ENCODE measurements around the gene P3H4. TPM values are rescaled to one million over a fixed set of nuclear protein-coding genes. Genes with fewer than 3 reads are reported as not detected.
"Not testable (repeated sequence)": the region's sequence is repeated elsewhere in the genome, so short reads cannot be mapped to it uniquely, and the experiment has no call there.

P3H4 gene, protein sequence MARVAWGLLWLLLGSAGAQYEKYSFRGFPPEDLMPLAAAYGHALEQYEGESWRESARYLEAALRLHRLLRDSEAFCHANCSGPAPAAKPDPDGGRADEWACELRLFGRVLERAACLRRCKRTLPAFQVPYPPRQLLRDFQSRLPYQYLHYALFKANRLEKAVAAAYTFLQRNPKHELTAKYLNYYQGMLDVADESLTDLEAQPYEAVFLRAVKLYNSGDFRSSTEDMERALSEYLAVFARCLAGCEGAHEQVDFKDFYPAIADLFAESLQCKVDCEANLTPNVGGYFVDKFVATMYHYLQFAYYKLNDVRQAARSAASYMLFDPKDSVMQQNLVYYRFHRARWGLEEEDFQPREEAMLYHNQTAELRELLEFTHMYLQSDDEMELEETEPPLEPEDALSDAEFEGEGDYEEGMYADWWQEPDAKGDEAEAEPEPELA
- 10 to 100 TPM in 2 of 6 donors, 1 to 10 TPM in 4; 5.8 to 26.2 (median 8.9) TPM for total RNA-seq

DNA sequence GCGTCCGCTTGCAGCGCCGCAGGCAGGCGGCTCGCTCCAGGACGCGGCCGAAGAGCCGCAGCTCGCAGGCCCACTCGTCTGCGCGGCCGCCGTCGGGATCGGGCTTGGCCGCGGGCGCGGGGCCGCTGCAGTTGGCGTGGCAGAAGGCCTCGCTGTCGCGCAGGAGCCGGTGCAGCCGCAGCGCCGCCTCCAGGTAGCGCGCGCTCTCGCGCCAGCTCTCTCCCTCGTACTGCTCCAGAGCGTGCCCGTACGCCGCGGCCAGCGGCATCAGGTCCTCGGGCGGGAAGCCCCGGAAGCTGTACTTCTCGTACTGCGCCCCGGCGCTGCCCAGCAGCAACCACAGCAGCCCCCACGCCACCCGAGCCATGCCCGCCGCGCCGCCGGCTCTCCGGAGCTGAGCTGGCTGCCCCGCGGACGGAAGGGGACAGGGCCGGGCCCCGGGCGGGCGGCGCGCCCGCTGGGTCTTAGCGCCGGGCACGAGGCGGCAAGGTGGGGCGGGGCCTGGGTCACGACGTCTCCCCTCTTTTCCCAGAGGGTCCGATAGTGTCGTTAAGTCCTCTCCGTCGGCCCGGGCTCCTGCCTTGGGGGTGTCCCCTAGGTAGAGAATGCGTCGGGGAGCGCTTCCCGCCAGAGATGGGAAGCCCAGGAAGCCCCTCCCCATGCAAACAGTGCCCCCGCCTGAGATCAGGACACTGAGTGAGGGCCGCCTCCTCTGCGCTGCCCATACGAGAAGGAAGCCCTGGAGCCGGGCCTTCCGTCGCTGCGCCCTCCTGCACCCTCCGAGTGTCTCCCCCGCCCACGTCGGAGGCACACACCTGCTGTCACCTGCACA, at the start of gene P3H4:
P3H4 (minus strand) TSS at position 401 of the 832 bp plus-strand sequence; CDS start at position 367, 34 bp downstream.
- TF ChIP-seq POLR2A (IDR thresholded peaks at IDR 0.05): peak in 1 of 4 donors; percentile 39
- no peak for TF ChIP-seq POLR2AphosphoS5 (IDR thresholded peaks at IDR 0.05)
- TF ChIP-seq, protein P1, sequence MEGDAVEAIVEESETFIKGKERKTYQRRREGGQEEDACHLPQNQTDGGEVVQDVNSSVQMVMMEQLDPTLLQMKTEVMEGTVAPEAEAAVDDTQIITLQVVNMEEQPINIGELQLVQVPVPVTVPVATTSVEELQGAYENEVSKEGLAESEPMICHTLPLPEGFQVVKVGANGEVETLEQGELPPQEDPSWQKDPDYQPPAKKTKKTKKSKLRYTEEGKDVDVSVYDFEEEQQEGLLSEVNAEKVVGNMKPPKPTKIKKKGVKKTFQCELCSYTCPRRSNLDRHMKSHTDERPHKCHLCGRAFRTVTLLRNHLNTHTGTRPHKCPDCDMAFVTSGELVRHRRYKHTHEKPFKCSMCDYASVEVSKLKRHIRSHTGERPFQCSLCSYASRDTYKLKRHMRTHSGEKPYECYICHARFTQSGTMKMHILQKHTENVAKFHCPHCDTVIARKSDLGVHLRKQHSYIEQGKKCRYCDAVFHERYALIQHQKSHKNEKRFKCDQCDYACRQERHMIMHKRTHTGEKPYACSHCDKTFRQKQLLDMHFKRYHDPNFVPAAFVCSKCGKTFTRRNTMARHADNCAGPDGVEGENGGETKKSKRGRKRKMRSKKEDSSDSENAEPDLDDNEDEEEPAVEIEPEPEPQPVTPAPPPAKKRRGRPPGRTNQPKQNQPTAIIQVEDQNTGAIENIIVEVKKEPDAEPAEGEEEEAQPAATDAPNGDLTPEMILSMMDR (IDR thresholded peaks at IDR 0.05): peak; percentile 63 to 92 (median 88)
- TF ChIP-seq EP300 (IDR thresholded peaks at IDR 0.05): no peak
- H3K27ac ChIP-seq: peak within 1 kb of the TSS; percentile 46 to 81 (median 72)
- H3K4me1 ChIP-seq: peaks cover 29 to 35% (median 32%) of the 10 kb centered on the region in 4 donors
- ATAC-seq (ENCODE audit: low FRiP score in 2 of 2) (peak; percentile 83 to 93), DNase-seq (peak; percentile 81 to 96)
- WGBS, 2 donors: 1% methylated on average over 26 to 60 of the region's 96 CpGs
- peaks cover 0 to 4% (median 0%) of the 10 kb centered on the region in 4 donors for H3K36me3 ChIP-seq
- H3K4me3 ChIP-seq: peak within 1 kb of the TSS; percentile 46 to 88 (median 65)
- H3K27me3 ChIP-seq: peaks cover 0 to 6% (median 0%) of the 10 kb centered on the region in 4 donors
- no peaks in the 10 kb centered on the region for H3K9me3 ChIP-seq

DNA sequence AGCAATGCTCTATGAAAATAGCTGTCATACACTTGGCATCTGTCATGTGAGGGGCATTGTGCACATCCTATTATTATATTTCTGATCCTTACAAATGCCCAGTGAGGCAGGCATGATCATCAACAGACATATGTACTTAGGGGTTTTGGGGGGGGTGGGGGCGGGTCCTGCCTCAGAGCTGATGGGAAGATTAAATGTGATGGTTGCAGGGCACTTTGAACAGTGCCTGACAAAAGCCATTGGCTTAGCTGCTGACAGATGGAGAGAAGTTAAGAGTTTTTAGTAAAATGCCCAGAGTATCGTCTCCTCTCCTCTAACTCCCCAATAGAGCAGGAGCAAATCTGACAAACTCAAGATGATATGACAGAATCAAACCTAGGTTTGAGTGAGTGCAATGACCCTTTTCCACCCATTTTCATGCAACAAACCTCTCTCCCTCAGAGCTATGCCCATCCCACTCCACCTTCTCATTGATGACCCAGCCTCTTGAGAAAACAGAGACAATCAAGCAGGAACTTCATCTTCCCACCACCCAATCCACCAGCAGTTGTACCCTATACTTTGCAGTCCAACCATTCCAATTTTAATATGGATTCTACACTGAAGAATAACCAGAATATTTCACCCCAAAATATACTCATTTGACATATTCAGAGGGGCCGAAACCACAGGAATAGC, 48.6 kb upstream of the P3H4 start:
- no peak for ATAC-seq (ENCODE audit: low FRiP score in 2 of 2)
- Histone ChIP-seq H3K27me3 (no peaks in the 10 kb centered on the region), H3K4me1 (peaks cover 14 to 39% (median 22%) of the 10 kb centered on the region in 4 donors), H3K4me3 (no peak overlapping the region), H3K9me3 (no peaks in the 10 kb centered on the region), H3K36me3 (no peaks in the 10 kb centered on the region), H3K27ac (no peak overlapping the region)
- DNase-seq: no peak
- TF ChIP-seq, protein P1 (IDR thresholded peaks at IDR 0.05): no peak
- TF ChIP-seq EP300 (IDR thresholded peaks at IDR 0.05): no peak
- no peak for TF ChIP-seq POLR2A (IDR thresholded peaks at IDR 0.05)
- TF ChIP-seq POLR2AphosphoS5 (IDR thresholded peaks at IDR 0.05): no peak
- 82 to 90% methylated on average over 3 of the region's 3 CpGs for WGBS, 2 donors

DNA sequence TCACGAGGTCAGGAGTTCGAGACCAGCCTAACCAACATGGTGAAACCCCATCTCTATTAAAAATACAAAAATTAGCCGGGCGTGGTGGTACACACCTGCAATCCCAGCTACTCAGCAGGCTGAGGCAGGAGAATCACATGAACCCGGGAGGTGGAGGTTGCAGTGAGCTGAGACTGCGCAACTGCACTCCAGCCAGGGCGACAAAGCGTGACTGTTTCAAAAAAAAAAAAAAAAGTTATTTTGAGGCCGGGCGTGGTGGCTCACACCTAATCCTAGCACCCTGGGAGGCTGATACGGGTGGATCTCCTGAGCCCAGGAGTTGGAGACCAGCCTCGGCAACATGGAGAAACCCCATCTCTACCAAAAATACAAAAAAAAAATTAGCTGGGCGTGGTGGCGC, 39.6 kb upstream of the P3H4 start:
- H3K4me3 ChIP-seq; H3K27me3 ChIP-seq; H3K9me3 ChIP-seq; H3K4me1 ChIP-seq; H3K27ac ChIP-seq; DNase-seq; ATAC-seq (ENCODE audit: low FRiP score in 2 of 2): not testable (repeated sequence)
- H3K36me3 ChIP-seq: peaks cover 0 to 30% (median 13%) of the 10 kb centered on the region in 4 donors
- 96% methylated on average over 14 of the region's 14 CpGs for WGBS, 2 donors

DNA sequence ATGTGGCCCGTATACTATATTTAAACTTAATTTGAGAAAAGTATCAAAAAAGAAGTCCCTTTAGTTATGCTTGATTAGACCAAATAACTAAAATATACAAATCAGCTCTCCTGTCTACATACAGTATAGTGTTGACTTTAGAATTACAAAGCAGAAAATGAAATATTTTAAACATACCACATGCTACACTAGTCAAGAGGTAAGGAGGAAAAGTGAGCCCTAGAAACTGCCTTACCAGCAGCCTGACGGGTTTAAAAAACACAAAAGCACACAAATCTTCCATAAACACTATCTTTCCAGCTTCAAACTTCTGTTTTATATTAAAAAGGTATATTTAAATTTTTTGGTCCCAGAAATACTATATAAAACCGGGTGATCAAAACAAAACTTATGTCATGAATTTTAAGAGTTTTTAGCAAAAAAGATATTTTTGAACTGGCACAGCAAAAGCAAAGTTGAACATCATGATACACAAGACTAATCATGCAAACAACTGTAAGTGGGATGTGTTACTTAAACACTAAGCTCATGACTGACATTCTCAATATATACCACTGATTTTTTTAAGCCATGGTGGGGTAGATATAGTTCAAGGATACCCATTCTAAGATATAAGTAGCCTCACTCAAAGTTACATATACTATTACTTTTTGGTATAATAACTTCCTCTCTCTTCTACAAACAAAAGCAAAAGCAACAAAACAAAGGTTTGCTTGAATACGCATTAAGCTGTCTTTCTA, 37.7 kb upstream of the P3H4 start:
- TF ChIP-seq POLR2A (IDR thresholded peaks at IDR 0.05): no peak
- peaks cover 0 to 24% (median 8%) of the 10 kb centered on the region in 4 donors for H3K36me3 ChIP-seq
- no peaks in the 10 kb centered on the region for H3K9me3 ChIP-seq
- no peaks in the 10 kb centered on the region for H3K27me3 ChIP-seq
- no peak overlapping the region for H3K4me3 ChIP-seq
- peaks cover 0 to 7% (median 3%) of the 10 kb centered on the region in 4 donors for H3K4me1 ChIP-seq
- 77 to 82% methylated on average over 4 of the region's 4 CpGs for WGBS, 2 donors
- ATAC-seq (ENCODE audit: low FRiP score in 2 of 2) (no peak), DNase-seq (no peak)
- H3K27ac ChIP-seq: no peak overlapping the region

DNA sequence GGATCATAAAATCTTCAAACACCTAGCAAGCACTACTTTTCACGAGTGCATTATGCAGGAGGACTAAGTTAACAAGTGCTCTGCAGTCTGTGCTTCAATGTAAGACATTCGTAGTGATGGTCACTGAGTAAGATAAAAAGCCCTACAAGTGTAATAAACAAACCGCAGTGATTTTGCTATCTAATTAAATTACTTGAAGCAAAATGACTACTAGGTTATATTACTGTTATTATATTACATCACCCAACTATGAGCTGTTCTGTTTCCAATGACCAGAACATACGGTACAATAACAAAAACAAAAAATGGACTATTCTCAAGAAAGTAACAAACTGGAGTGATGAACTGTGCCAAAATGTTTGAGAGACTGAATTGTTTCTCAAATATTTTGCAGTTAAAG, 37.0 kb upstream of the P3H4 start:
- Histone ChIP-seq H3K4me3 (no peak overlapping the region), H3K27ac (no peak overlapping the region), H3K27me3 (no peaks in the 10 kb centered on the region), H3K36me3 (peaks cover 0 to 17% (median 3%) of the 10 kb centered on the region in 4 donors), H3K4me1 (peaks cover 0 to 7% (median 3%) of the 10 kb centered on the region in 4 donors), H3K9me3 (no peaks in the 10 kb centered on the region)
- DNase-seq (no peak), ATAC-seq (ENCODE audit: low FRiP score in 2 of 2) (no peak)
- 67 to 71% methylated on average over 4 of the region's 4 CpGs for WGBS, 2 donors
- no peak for TF ChIP-seq POLR2AphosphoS5 (IDR thresholded peaks at IDR 0.05)
- TF ChIP-seq EP300 (IDR thresholded peaks at IDR 0.05): no peak
- TF ChIP-seq POLR2A (IDR thresholded peaks at IDR 0.05): no peak
- TF ChIP-seq, protein P1 (IDR thresholded peaks at IDR 0.05): no peak

Data from upper lobe of left lung (tissue), 6 donors.